ENCODE data around the gene SLC8A3.

SLC8A3 gene

GRCh38 chr14:70121521-70121920 is 67.2 kb downstream of the SLC8A3 start:
- DNase-seq = peak in 4 of 51 donors; percentile 2 to 25 (median 12)

- DNase-seq = no peak
Observed at GRCh38 chr14:70118064-70118463, 70.7 kb downstream of the SLC8A3 start.

GRCh38 chr14:70116278-70116677 is 72.5 kb downstream of the SLC8A3 start:
- no peak for DNase-seq

GRCh38 chr14:70114621-70115156 is 74.1 kb downstream of the SLC8A3 start:
- DNase-seq = peak in 1 of 51 donors; percentile 22

GRCh38 chr14:70113211-70113610 is 75.5 kb downstream of the SLC8A3 start:
- no peak for DNase-seq

GRCh38 chr14:70108419-70108818 is 80.3 kb downstream of the SLC8A3 start:
- peak in 5 of 51 donors; percentile 0 to 25 (median 18) for DNase-seq

GRCh38 chr14:70107309-70107708 is 81.4 kb downstream of the SLC8A3 start:
- no peak for DNase-seq

GRCh38 chr14:70100071-70100470 is 88.7 kb downstream of the SLC8A3 start:
- DNase-seq = no peak

- peak in 2 of 51 donors; percentile 35 to 63 for DNase-seq
Observed at GRCh38 chr14:70098250-70098809, 90.4 kb downstream of the SLC8A3 start.

GRCh38 chr14:70097576-70098249 is 91.0 kb downstream of the SLC8A3 start:
- DNase-seq = no peak

GRCh38 chr14:70096866-70097265 is 91.9 kb downstream of the SLC8A3 start:
- peak in 4 of 51 donors; percentile 3 to 24 (median 15) for DNase-seq

- peak in 1 of 51 donors; percentile 37 for DNase-seq
Observed at GRCh38 chr14:70094631-70095030, 94.1 kb downstream of the SLC8A3 start.

GRCh38 chr14:70094106-70094505 is 94.6 kb downstream of the SLC8A3 start:
- no peak for DNase-seq

GRCh38 chr14:70093156-70093555 is 95.6 kb downstream of the SLC8A3 start:
- no peak for DNase-seq

GRCh38 chr14:70087380-70087697 is 101.4 kb downstream of the SLC8A3 start:
- DNase-seq = no peak

- DNase-seq = peak in 11 of 51 donors; percentile 3 to 53 (median 17)
Observed at GRCh38 chr14:70086685-70087379, 101.9 kb downstream of the SLC8A3 start.

- DNase-seq = no peak
Observed at GRCh38 chr14:70084226-70084625, 104.5 kb downstream of the SLC8A3 start.

GRCh38 chr14:70082394-70082793 is 106.4 kb downstream of the SLC8A3 start:
- DNase-seq = no peak

GRCh38 chr14:70080076-70080475 is 108.7 kb downstream of the SLC8A3 start:
- DNase-seq = peak in 3 of 51 donors; percentile 3 to 37 (median 13)

- peak in 1 of 51 donors; percentile 24 for DNase-seq
Observed at GRCh38 chr14:70078329-70078728, 110.4 kb downstream of the SLC8A3 start.

GRCh38 chr14:70077720-70078119 is 111.0 kb downstream of the SLC8A3 start:
- no peak for DNase-seq

- DNase-seq = no peak
Observed at GRCh38 chr14:70077005-70077404, 111.7 kb downstream of the SLC8A3 start.

All from hypothalamus (tissue), 51 donors.